IMR-90 (cell line): ENCODE data around the gene SPAG5. TPM values are rescaled to one million over a fixed set of nuclear protein-coding genes. Genes with fewer than 3 reads are reported as not detected.

ENCODE experiments used
- ATAC-seq: fragments of 200-7000 bp; cut with Tn5 transposase; 2 replicates; pipeline ENCODE4 v1.9.1; 2020; ENCODE audit warnings: low read depth, mild to moderate bottlenecking, moderate library complexity
- BruUV-seq: library from RNA; stranded (reverse); fragments of 400-500 nt; replicated peaks from 2 replicates; lab custom pipeline; 2021; lab: Mats Ljungman, UMichigan
- CTCF ChIA-PET: fragments of 300-600 bp; formaldehyde crosslinking; extraction: SDS; loops from one replicate; lab custom pipeline; 2021; ENCODE audit warnings: antibody characterized with exemption; lab: Yijun Ruan, JAX
- POLR2A ChIA-PET: fragments of 300-600 bp; sonication (Branson Sonifier 250); formaldehyde crosslinking; loops from one replicate; lab custom pipeline; 2022; ENCODE audit warnings: antibody characterized with exemption; ENCODE audit not compliant: unreplicated experiment; lab: Charles Lee
- DNase-seq: peaks from one replicate; pipeline ENCODE4 v3.0.0; 2013
- H2AFZ ChIP-seq: replicated peaks from 2 replicates; pipeline ENCODE3; 2013; ENCODE audit warnings: low read length, mild to moderate bottlenecking; ENCODE audit not compliant: poor library complexity
- H2AK5ac ChIP-seq: 2 replicates; pipeline ENCODE4 v1.6.1; 2013; ENCODE audit warnings: low read depth, low read length, inconsistent platforms
- H2AK9ac ChIP-seq: replicated peaks from 2 replicates; pipeline ENCODE3; 2013; ENCODE audit warnings: mild to moderate bottlenecking, low read depth, low read length, moderate library complexity; ENCODE audit not compliant: poor library complexity
- H2BK120ac ChIP-seq: 2 replicates; pipeline ENCODE4 v1.6.1; 2013; ENCODE audit warnings: low read depth, low read length, inconsistent platforms
- H2BK15ac ChIP-seq: 3 replicates; pipeline ENCODE4 v1.6.1; 2013; ENCODE audit warnings: low read depth, low read length, inconsistent platforms
- H2BK20ac ChIP-seq: 2 replicates; pipeline ENCODE4 v1.6.1; 2013; ENCODE audit warnings: low read depth, mild to moderate bottlenecking, inconsistent platforms, low read length, moderate library complexity
- H2BK5ac ChIP-seq: 2 replicates; pipeline ENCODE4 v1.6.1; 2013; ENCODE audit warnings: mild to moderate bottlenecking, low read depth, low read length, inconsistent platforms; ENCODE audit not compliant: poor library complexity, severe bottlenecking
- H3K14ac ChIP-seq: replicated peaks from 2 replicates; pipeline ENCODE4 v1.6.1; 2013; ENCODE audit warnings: low read depth, low read length, inconsistent platforms
- H3K18ac ChIP-seq: 2 replicates; pipeline ENCODE4 v1.6.1; 2013; ENCODE audit warnings: low read depth, low read length, control low read depth
- H3K23ac ChIP-seq: 2 replicates; pipeline ENCODE4 v1.6.1; 2013; ENCODE audit warnings: low read depth, low read length, inconsistent platforms
- H3K27ac ChIP-seq: 2 replicates; pipeline ENCODE4 v1.5.1; 2013; ENCODE audit warnings: mild to moderate bottlenecking, control low read depth, low read length; ENCODE audit not compliant: insufficient read depth
- H3K27me3 ChIP-seq: 2 replicates; pipeline ENCODE4 v1.6.1; 2013; ENCODE audit warnings: low read length; ENCODE audit not compliant: control insufficient read depth, insufficient read depth
- H3K36me3 ChIP-seq: 2 replicates; pipeline ENCODE4 v1.6.1; 2013; ENCODE audit warnings: low read length, mixed read lengths; ENCODE audit not compliant: control insufficient read depth, insufficient read depth
- H3K4ac ChIP-seq: 2 replicates; pipeline ENCODE4 v1.6.1; 2013; ENCODE audit warnings: low read depth, low read length, inconsistent platforms
- H3K4me1 ChIP-seq: 2 replicates; pipeline ENCODE4 v1.6.1; 2013; ENCODE audit warnings: low read length, mixed read lengths; ENCODE audit not compliant: control insufficient read depth, insufficient read depth
- H3K4me2 ChIP-seq: 2 replicates; pipeline ENCODE4 v1.6.1; 2013; ENCODE audit warnings: low read depth, mild to moderate bottlenecking, control low read depth, low read length, moderate library complexity
- H3K4me3 ChIP-seq: 2 replicates; pipeline ENCODE4 v1.5.1; 2013; ENCODE audit warnings: low read depth, mild to moderate bottlenecking, control low read depth, low read length, moderate library complexity; ENCODE audit not compliant: insufficient read depth
- H3K56ac ChIP-seq: 2 replicates; pipeline ENCODE4 v1.6.1; 2013; ENCODE audit warnings: low read length, inconsistent platforms; ENCODE audit not compliant: insufficient read depth; ENCODE audit errors: extremely low read depth
- H3K79me1 ChIP-seq, 2 experiments: 2 replicates each; pipeline ENCODE4 v1.6.1; 2013; ENCODE audit warnings: low read length in 2 of 2, inconsistent platforms in 1 of 2, low read depth in 1 of 2
- H3K9ac ChIP-seq: 2 replicates; pipeline ENCODE4 v1.6.1; 2013; ENCODE audit warnings: low read depth, low read length, control low read depth
- H3K9me1 ChIP-seq: 2 replicates; pipeline ENCODE4 v1.6.1; 2013; ENCODE audit warnings: low read length, inconsistent platforms; ENCODE audit not compliant: insufficient read depth
- H3K9me3 ChIP-seq: 2 replicates; pipeline ENCODE4 v1.6.1; 2013; ENCODE audit warnings: low read length; ENCODE audit not compliant: control insufficient read depth, insufficient read depth
- H4K20me1 ChIP-seq: 2 replicates; pipeline ENCODE4 v1.6.1; 2013; ENCODE audit warnings: low read length, inconsistent platforms; ENCODE audit not compliant: insufficient read depth
- H4K5ac ChIP-seq: 2 replicates; pipeline ENCODE4 v1.6.1; 2013; ENCODE audit warnings: mild to moderate bottlenecking, low read depth, low read length, control low read depth
- H4K8ac ChIP-seq, 2 experiments: 2 replicates each; pipeline ENCODE4 v1.6.1; 2013; ENCODE audit warnings: low read depth in 2 of 2, low read length in 2 of 2, control low read depth in 1 of 2, inconsistent platforms in 1 of 2
- H4K91ac ChIP-seq: 2 replicates; pipeline ENCODE4 v1.6.1; 2013; ENCODE audit warnings: low read depth, low read length, inconsistent platforms; ENCODE audit not compliant: insufficient read depth
- BHLHE40 ChIP-seq: fragments of 150-350 bp; IDR thresholded peaks from 2 replicates; pipeline ENCODE4 v1.6.1; 2016; ENCODE audit warnings: mild to moderate bottlenecking, low read depth, low read length
- CEBPB ChIP-seq: IDR thresholded peaks from 2 replicates; pipeline ENCODE4 v1.6.1; 2012; ENCODE audit warnings: low read depth, low read length, improper control_type of control experiment
- CHD1 ChIP-seq: IDR thresholded peaks from 2 replicates; pipeline ENCODE4 v1.6.1; 2012; ENCODE audit warnings: low read depth, low read length, improper control_type of control experiment
- CTCF ChIP-seq: conservative IDR thresholded peaks from 2 replicates; pipeline ENCODE4 v1.5.1; 2012; ENCODE audit warnings: mild to moderate bottlenecking, low read depth, low read length, improper control_type of control experiment
- FOS ChIP-seq: fragments of 150-350 bp; IDR thresholded peaks from 2 replicates; pipeline ENCODE4 v1.6.1; 2016; ENCODE audit warnings: low read depth, low read length
- MAFK ChIP-seq: IDR thresholded peaks from 2 replicates; pipeline ENCODE4 v1.6.1; 2012; ENCODE audit warnings: low read depth, low read length, improper control_type of control experiment
- MAZ ChIP-seq: IDR thresholded peaks from 2 replicates; pipeline ENCODE4 v1.6.1; 2012; ENCODE audit warnings: low read depth, mild to moderate bottlenecking, low read length, improper control_type of control experiment, moderate library complexity, borderline replicate concordance
- MXI1 ChIP-seq: IDR thresholded peaks from 2 replicates; pipeline ENCODE4 v1.6.1; 2012; ENCODE audit warnings: low read depth, mild to moderate bottlenecking, low read length, moderate library complexity, borderline replicate concordance
- NFE2L2 ChIP-seq: fragments of 150-350 bp; IDR thresholded peaks from 2 replicates; pipeline ENCODE4 v1.6.1; 2016; ENCODE audit warnings: low read depth, mild to moderate bottlenecking, low read length
- POLR2A ChIP-seq: IDR thresholded peaks from 2 replicates; pipeline ENCODE4 v1.6.1; 2012; ENCODE audit warnings: mild to moderate bottlenecking, low read depth, low read length
- RAD21 ChIP-seq: IDR thresholded peaks from 2 replicates; pipeline ENCODE4 v1.6.1; 2012; ENCODE audit warnings: low read length, improper control_type of control experiment
- RCOR1 ChIP-seq: IDR thresholded peaks from 2 replicates; pipeline ENCODE4 v1.6.1; 2012; ENCODE audit warnings: mild to moderate bottlenecking, low read length, improper control_type of control experiment; ENCODE audit not compliant: insufficient replicate concordance
- RFX5 ChIP-seq: IDR thresholded peaks from 2 replicates; pipeline ENCODE4 v1.8.0; 2012; ENCODE audit warnings: low read depth, mild to moderate bottlenecking, low read length, moderate library complexity
- SMC3 ChIP-seq: fragments of 150-350 bp; IDR thresholded peaks from 2 replicates; pipeline ENCODE4 v1.6.1; 2016; ENCODE audit warnings: low read depth, mild to moderate bottlenecking, antibody characterized with exemption, low read length, moderate library complexity
- USF2 ChIP-seq: fragments of 150-350 bp; IDR thresholded peaks from 2 replicates; pipeline ENCODE4 v1.6.1; 2017; ENCODE audit warnings: mild to moderate bottlenecking, antibody characterized with exemption, low read length, low read depth
- WGBS, 2 experiments: methylation state at CpG; one replicate each; pipeline versions ENCODE4 v1.1.5 to v1.1.7; 2013; ENCODE audit warnings: missing lambda C conversion rate in 2 of 2; ENCODE audit not compliant: insufficient read length in 1 of 2; ENCODE audit errors: extremely low coverage in 2 of 2; 5-methylcytosine and 5-hydroxymethylcytosine counted together
- dilution Hi-C: fragments of 300-500 bp; cut with HindIII; formaldehyde crosslinking; loops from one replicate; pipeline ENCODE4 v1.14.3; 2018; ENCODE audit warnings: low sequenced_read_pairs; ENCODE audit not compliant: unreplicated experiment
- in situ Hi-C: fragments of 300-500 bp; cut with MboI; formaldehyde crosslinking; loops from 3 replicates; pipeline ENCODE4 v1.14.3; 2019; ENCODE audit warnings: low sequenced_read_pairs, inconsistent platforms, mixed read lengths
- intact Hi-C: fragments of 100-400 bp; cut with micrococcal nuclease; formaldehyde crosslinking; loops from 2 replicates; pipeline ENCODE4 v1.10.0; 2022
- polyA plus RNA-seq, 3 experiments: library from polyadenylated mRNA; depleted of rRNA; stranded (reverse); fragments of >200 nt; gene quantifications; 2 replicates each; pipeline ENCODE4 v1.2.3, GENCODE V29; 2012; ENCODE audit warnings: low replicate concordance in 1 of 3
- total RNA-seq: library from RNA; depleted of rRNA; stranded (reverse); fragments of >200 nt; gene quantifications from 2 replicates; pipeline ENCODE4 v1.2.3, GENCODE V29; 2012
- TF ChIP-seq, protein P1 (sequence below): fragments of 150-350 bp; IDR thresholded peaks from 2 replicates; pipeline ENCODE4 v1.6.1; 2016; ENCODE audit warnings: low read depth, mild to moderate bottlenecking, low read length, moderate library complexity, borderline replicate concordance

Gene SPAG5
- total and polyA plus RNA-seq, 2 of the 4 experiments (the other 2 are of a cell fraction) = 40.3 to 60.8 TPM

DNA sequence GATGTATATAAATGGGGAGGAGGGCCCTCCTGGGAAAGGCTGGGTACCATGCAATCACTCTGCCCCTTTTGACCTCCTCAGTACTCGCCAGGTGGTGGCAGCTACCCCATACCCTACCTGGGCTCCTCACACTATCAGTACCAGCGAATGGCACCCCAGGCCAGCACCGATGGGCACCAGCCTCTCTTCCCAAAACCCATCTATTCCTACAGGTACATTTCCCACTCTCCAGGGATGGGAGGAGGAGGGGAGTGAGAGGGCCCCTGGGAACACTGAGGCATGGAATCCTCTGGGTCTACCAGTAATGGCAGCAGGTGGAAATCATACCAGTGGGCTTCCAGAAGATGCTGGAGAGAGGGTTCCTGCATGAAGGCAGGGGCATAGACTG, 69.8 kb downstream of the SPAG5 start:
- POLR2A ChIA-PET = no interaction called here
- ATAC-seq (no peak), DNase-seq (no peak)
- H2AK5ac ChIP-seq = no peak overlapping the region
- H3K14ac ChIP-seq = no peak overlapping the region
- no peak overlapping the region for H3K4ac ChIP-seq
- H3K79me1 ChIP-seq = no peaks in the 10 kb centered on the region
- no peak overlapping the region for H3K56ac ChIP-seq
- WGBS, 2 experiments = no CpG with 5 or more reads among the region's 3 CpGs
- H3K27me3 ChIP-seq = peaks cover 12% of the 10 kb centered on the region
- H4K91ac ChIP-seq = no peak overlapping the region
- H3K9me1 ChIP-seq = peaks cover 8% of the 10 kb centered on the region
- H3K4me1 ChIP-seq = peaks cover 25% of the 10 kb centered on the region
- H3K36me3 ChIP-seq = no peaks in the 10 kb centered on the region
- no TSS peak for BruUV-seq
- no peak overlapping the region for H2BK20ac ChIP-seq
- CTCF ChIA-PET = no interaction called here
- H2BK5ac ChIP-seq = no peak overlapping the region
- no peak overlapping the region for H2BK120ac ChIP-seq
- no peak overlapping the region for H3K4me2 ChIP-seq
- H3K9me3 ChIP-seq = no peaks in the 10 kb centered on the region
- H2AK9ac ChIP-seq = no peak overlapping the region
- no peak overlapping the region for H4K5ac ChIP-seq
- no peak for TF ChIP-seq FOS
- TF ChIP-seq CTCF = no peak
- no peak for TF ChIP-seq NFE2L2
- no peak for TF ChIP-seq CHD1
- no peak for TF ChIP-seq USF2
- no peak for TF ChIP-seq MAZ
- no peak for TF ChIP-seq BHLHE40
- no peak for TF ChIP-seq RCOR1
- TF ChIP-seq RAD21 = no peak
- no peak for TF ChIP-seq SMC3
- no peak for TF ChIP-seq MAFK
- TF ChIP-seq MXI1 = no peak
- TF ChIP-seq POLR2A = no peak
- TF ChIP-seq, protein P1, sequence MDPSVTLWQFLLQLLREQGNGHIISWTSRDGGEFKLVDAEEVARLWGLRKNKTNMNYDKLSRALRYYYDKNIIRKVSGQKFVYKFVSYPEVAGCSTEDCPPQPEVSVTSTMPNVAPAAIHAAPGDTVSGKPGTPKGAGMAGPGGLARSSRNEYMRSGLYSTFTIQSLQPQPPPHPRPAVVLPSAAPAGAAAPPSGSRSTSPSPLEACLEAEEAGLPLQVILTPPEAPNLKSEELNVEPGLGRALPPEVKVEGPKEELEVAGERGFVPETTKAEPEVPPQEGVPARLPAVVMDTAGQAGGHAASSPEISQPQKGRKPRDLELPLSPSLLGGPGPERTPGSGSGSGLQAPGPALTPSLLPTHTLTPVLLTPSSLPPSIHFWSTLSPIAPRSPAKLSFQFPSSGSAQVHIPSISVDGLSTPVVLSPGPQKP = no peak
- no peak for TF ChIP-seq RFX5
- TF ChIP-seq CEBPB = no peak
- no peak overlapping the region for H3K9ac ChIP-seq
- no peak overlapping the region for H4K8ac ChIP-seq
- no peak overlapping the region for H3K18ac ChIP-seq
- no peak overlapping the region for H3K27ac ChIP-seq
- H3K23ac ChIP-seq = no peak overlapping the region
- no peaks in the 10 kb centered on the region for H4K20me1 ChIP-seq
- no peak overlapping the region for H3K4me3 ChIP-seq
- no peak overlapping the region for H2BK15ac ChIP-seq
- in situ Hi-C loops = no loop called here
- H2AFZ ChIP-seq = no peak overlapping the region
- dilution Hi-C loops = no loop called here
- intact Hi-C loops = no loop called here
